ENCODE results near the gene SLC26A8.
"Not testable (repeated sequence)": the region's sequence is repeated elsewhere in the genome, so short reads cannot be mapped to it uniquely, and the experiment has no call there.

The SLC26A8 gene

GRCh38 chr6:36050305-36050704 lies 25.9 kb upstream of the SLC26A8 start:
- DNase-seq (ENCODE audit: low read depth) = no peak

- DNase-seq (ENCODE audit: low read depth) = no peak
Observed at GRCh38 chr6:36049582-36049981, 25.1 kb upstream of the SLC26A8 start.

- DNase-seq (ENCODE audit: low read depth) = no peak
Observed at GRCh38 chr6:36042618-36043260, 18.3 kb upstream of the SLC26A8 start.

GRCh38 chr6:36040958-36041357 lies 16.5 kb upstream of the SLC26A8 start:
- no peak for DNase-seq (ENCODE audit: low read depth)

GRCh38 chr6:36039112-36039511 lies 14.7 kb upstream of the SLC26A8 start:
- DNase-seq (ENCODE audit: low read depth) = no peak

- no peak for DNase-seq (ENCODE audit: low read depth)
Observed at GRCh38 chr6:36038120-36038876, 13.9 kb upstream of the SLC26A8 start.

- no peak for DNase-seq (ENCODE audit: low read depth)
Observed at GRCh38 chr6:36035225-36035624, 10.8 kb upstream of the SLC26A8 start.

- DNase-seq (ENCODE audit: low read depth) = no peak
Observed at GRCh38 chr6:36034441-36034840, 10.0 kb upstream of the SLC26A8 start.

GRCh38 chr6:36033935-36034334 lies 9.5 kb upstream of the SLC26A8 start:
- DNase-seq (ENCODE audit: low read depth) = no peak

GRCh38 chr6:36033144-36033543 lies 8.7 kb upstream of the SLC26A8 start:
- DNase-seq (ENCODE audit: low read depth) = not testable (repeated sequence)

- DNase-seq (ENCODE audit: low read depth) = no peak
Observed at GRCh38 chr6:36032261-36032660, 7.8 kb upstream of the SLC26A8 start.

- DNase-seq (ENCODE audit: low read depth) = peak; percentile 53
Observed at GRCh38 chr6:36029464-36029863, 5.0 kb upstream of the SLC26A8 start.

- peak; percentile 69 for DNase-seq (ENCODE audit: low read depth)
Observed at GRCh38 chr6:36028877-36029324, 4.5 kb upstream of the SLC26A8 start.

GRCh38 chr6:36028088-36028876 lies 3.8 kb upstream of the SLC26A8 start:
- DNase-seq (ENCODE audit: low read depth) = peak; percentile 1

GRCh38 chr6:36027501-36028087 lies 3.2 kb upstream of the SLC26A8 start, which contains the start of gene MAPK14:
MAPK14 (plus strand) TSS chr6:36027808; CDS start chr6:36028158, 350 bp downstream.
- peak; percentile 99 for DNase-seq (ENCODE audit: low read depth)

- DNase-seq (ENCODE audit: low read depth) = peak; percentile 46
Observed at GRCh38 chr6:36025932-36026327, 1.5 kb upstream of the SLC26A8 start.

- peak; percentile 11 for DNase-seq (ENCODE audit: low read depth)
Observed at GRCh38 chr6:36025260-36025931, 955 bp upstream of the SLC26A8 start.

- DNase-seq (ENCODE audit: low read depth) = no peak
Observed at GRCh38 chr6:36020154-36020553, 4.3 kb downstream of the SLC26A8 start.

- DNase-seq (ENCODE audit: low read depth) = no peak
Observed at GRCh38 chr6:36019167-36019566, 5.3 kb downstream of the SLC26A8 start.

GRCh38 chr6:36018339-36018738 lies 6.1 kb downstream of the SLC26A8 start:
- no peak for DNase-seq (ENCODE audit: low read depth)

GRCh38 chr6:36015666-36016065 lies 8.8 kb downstream of the SLC26A8 start:
- no peak for DNase-seq (ENCODE audit: low read depth)

GRCh38 chr6:36000451-36000850 lies 24.0 kb downstream of the SLC26A8 start:
- no peak for DNase-seq (ENCODE audit: low read depth)

All from HS-5 (cell line).